Fibroblast of gingiva (primary cell): Measurements from ENCODE around the gene AFF3.

ENCODE experiments used
- DNase-seq: peaks from one replicate; pipeline ENCODE4 v3.0.0-alpha.2; 2011; ENCODE audit warnings: low read depth

AFF3 gene

GRCh38 chr2:99883358-99883757 lies 259.0 kb downstream of the AFF3 start:
- DNase-seq = no peak

- peak; percentile 53 for DNase-seq
Observed at GRCh38 chr2:99881901-99882591, 260.3 kb downstream of the AFF3 start.

GRCh38 chr2:99880964-99881294 lies 261.5 kb downstream of the AFF3 start:
- DNase-seq = no peak

- DNase-seq = peak; percentile 4
Observed at GRCh38 chr2:99880148-99880963, 262.0 kb downstream of the AFF3 start.

GRCh38 chr2:99879481-99879880 lies 262.9 kb downstream of the AFF3 start:
- no peak for DNase-seq

- no peak for DNase-seq
Observed at GRCh38 chr2:99878581-99879350, 263.6 kb downstream of the AFF3 start.

- DNase-seq = no peak
Observed at GRCh38 chr2:99877963-99878362, 264.4 kb downstream of the AFF3 start.

GRCh38 chr2:99876956-99877355 lies 265.4 kb downstream of the AFF3 start:
- DNase-seq = no peak

GRCh38 chr2:99875627-99876201 lies 266.7 kb downstream of the AFF3 start:
- no peak for DNase-seq

- no peak for DNase-seq
Observed at GRCh38 chr2:99868260-99868659, 274.1 kb downstream of the AFF3 start.

GRCh38 chr2:99867770-99868169 lies 274.6 kb downstream of the AFF3 start:
- DNase-seq = no peak

GRCh38 chr2:99865818-99866676 lies 276.3 kb downstream of the AFF3 start:
- DNase-seq = peak; percentile 69

- peak; percentile 58 for DNase-seq
Observed at GRCh38 chr2:99864561-99865553, 277.5 kb downstream of the AFF3 start.

- no peak for DNase-seq
Observed at GRCh38 chr2:99863903-99864270, 278.5 kb downstream of the AFF3 start.

- DNase-seq = no peak
Observed at GRCh38 chr2:99863236-99863902, 279.0 kb downstream of the AFF3 start.

- no peak for DNase-seq
Observed at GRCh38 chr2:99862566-99862965, 279.8 kb downstream of the AFF3 start.

- no peak for DNase-seq
Observed at GRCh38 chr2:99861376-99861760, 281.0 kb downstream of the AFF3 start.

- DNase-seq = no peak
Observed at GRCh38 chr2:99860720-99861375, 281.5 kb downstream of the AFF3 start.

- peak; percentile 50 for DNase-seq
Observed at GRCh38 chr2:99858951-99859596, 283.3 kb downstream of the AFF3 start.
